HG03064 (cell line): Measurements from ENCODE around the gene RUFY2.
"Not testable (repeated sequence)": the region's sequence is repeated elsewhere in the genome, so short reads cannot be mapped to it uniquely, and the experiment has no call there.

Experiments used
- ATAC-seq: cut with Tn5 transposase; IDR thresholded peaks from one replicate; pipeline ENCODE4 v1.9.1; 2021; ENCODE audit warnings: low read depth; ENCODE audit not compliant: unreplicated experiment

Gene RUFY2

DNA sequence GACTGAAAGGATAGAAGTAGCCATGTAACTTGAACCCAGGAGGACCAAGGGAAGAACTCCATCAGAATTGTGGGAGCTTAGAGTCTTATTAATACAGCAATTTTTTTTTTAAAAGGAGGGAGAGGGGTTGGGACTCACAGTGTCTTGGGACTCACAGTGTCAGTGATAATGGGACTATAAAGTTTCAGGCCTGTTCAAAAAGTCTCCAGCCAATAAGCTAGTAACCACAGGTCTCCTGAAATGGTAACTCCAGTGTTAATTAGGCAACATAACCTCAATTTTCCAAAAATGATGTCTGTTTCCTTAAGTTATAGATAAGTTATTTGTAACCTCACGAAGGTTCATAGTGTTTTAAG lies 77.6 kb downstream of the RUFY2 start:
- ATAC-seq = no peak

- ATAC-seq = no peak
These were observed 78.9 kb downstream of the RUFY2 start for GRCh38 chr10:68327889-68328786.

- not testable (repeated sequence) for ATAC-seq
These were observed 82.7 kb downstream of the RUFY2 start for GRCh38 chr10:68324396-68324795.

DNA sequence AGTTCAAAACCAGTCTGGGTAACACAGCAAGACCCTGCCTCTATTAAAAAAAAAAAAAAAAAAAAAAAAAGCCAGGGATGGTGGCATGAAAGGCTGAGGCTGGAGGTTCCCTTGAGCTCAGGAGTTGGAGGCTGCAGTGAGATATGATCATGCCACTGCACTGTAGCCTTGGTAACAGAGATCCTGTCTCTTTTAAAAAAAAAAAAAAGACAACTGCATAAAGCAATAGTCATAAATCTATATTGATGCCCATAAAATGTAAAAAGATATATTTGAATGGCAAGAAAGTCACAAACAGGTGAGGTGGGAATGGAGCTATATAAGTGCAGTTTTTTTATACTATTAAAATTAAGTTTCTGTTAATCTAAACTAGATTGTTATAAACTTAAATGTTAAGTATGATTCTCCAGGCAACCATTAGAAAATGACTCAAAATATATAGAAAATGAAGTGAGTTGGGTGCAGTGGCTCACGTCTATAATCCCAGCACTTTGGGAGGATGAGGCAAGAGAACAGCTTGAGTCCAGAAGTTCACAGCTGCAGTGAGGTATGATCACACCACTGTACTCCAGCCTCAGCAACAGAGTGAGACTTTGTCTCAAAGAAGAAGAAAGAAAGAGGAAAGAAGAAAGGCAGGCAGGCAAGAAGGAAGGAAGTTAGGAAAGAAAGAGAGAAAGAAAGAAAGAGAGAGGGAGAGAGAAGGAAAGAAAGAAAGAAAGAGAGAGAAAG lies 88.6 kb downstream of the RUFY2 start:
- no peak for ATAC-seq

DNA sequence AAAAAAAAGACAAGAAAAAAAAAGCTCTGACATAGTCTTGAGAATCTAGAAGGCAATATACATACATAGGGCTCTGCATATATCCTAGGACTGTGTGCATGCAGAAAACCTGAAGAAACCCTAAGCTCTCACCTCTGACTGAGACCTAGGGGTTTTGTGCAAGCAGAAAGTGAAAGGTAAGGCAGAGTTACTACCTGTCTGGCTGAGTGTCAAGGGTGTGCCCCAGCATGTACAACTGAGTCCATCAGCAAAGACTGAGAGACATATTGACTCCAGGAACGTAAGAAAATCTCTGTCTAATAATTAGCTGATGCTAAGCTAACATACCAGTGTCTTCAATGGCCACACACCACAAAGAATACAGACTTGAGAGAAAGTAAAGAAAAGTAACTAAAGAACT lies 91.5 kb downstream of the RUFY2 start:
- no peak for ATAC-seq

GRCh38 chr10:68314930-68315329 lies 92.1 kb downstream of the RUFY2 start:
- not testable (repeated sequence) for ATAC-seq

GRCh38 chr10:68310531-68310930 lies 96.5 kb downstream of the RUFY2 start:
- ATAC-seq = no peak

- ATAC-seq = no peak
These were observed 101.2 kb downstream of the RUFY2 start for GRCh38 chr10:68305854-68306253.

DNA sequence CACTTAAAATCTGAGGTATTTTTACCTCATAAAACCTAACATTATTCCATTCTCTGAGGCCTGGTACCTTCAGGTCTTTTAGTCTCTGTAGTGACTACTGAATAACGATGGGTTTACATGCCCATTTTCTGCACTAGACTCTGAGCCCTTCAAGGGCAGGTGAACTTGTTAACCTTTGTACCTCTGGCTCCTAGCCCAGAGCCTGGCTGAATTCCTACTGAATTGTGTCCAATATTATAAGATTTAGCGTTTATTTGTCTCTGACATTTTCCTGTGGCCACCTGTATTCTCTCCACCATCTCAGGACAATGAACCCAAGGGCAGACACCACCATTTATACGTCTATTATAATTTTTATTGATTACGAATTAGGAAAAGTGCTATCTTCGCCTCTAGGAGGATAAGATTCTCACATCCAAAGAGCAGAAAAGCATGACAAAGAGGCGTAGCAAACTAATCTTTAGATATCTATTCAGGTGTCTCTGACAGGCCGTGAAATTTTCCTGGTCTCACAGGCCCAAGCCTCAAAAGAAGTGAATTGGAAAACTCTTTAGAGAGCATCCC lies 103.1 kb downstream of the RUFY2 start:
- ATAC-seq = no peak

GRCh38 chr10:68302871-68303270 lies 104.2 kb downstream of the RUFY2 start:
- ATAC-seq = no peak

DNA sequence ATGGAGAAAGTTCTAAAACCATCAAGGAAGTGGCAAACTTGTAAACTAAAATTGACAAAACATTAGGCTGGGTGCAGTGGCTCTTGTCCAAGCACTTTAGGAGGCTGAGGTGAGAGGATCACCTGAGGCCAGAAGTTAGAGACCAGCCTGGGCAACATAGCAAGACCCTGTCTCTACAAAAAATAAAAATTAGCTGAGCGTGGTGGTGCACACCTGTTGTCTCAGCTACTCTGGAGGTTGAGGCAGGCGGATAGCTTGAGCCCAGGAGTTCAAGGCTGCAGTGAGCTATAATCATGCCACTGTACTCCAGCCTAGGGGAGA lies 104.6 kb downstream of the RUFY2 start:
- ATAC-seq = peak; percentile 28

- peak; percentile 72 for ATAC-seq
These were observed 105.1 kb downstream of the RUFY2 start for GRCh38 chr10:68301790-68302502.

DNA sequence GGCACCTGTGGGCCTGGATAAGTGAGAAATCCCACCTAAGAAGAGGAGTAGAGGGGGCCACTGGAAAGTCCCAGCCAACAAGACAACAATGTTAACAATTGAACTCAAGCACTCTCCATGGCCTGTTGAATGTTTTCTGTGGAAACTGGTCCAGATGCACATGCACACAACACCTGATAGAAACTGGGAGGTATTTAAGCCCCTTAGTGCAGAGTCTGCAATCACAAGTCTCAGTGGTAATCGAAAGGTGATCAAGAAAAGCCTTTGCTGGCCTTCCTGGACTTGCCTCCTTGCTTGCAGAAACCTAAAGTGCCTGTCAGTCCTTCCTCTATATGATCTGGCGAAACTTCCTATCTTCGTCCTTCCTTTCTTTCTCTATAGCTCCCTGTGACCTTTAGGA lies 105.8 kb downstream of the RUFY2 start:
- no peak for ATAC-seq

DNA sequence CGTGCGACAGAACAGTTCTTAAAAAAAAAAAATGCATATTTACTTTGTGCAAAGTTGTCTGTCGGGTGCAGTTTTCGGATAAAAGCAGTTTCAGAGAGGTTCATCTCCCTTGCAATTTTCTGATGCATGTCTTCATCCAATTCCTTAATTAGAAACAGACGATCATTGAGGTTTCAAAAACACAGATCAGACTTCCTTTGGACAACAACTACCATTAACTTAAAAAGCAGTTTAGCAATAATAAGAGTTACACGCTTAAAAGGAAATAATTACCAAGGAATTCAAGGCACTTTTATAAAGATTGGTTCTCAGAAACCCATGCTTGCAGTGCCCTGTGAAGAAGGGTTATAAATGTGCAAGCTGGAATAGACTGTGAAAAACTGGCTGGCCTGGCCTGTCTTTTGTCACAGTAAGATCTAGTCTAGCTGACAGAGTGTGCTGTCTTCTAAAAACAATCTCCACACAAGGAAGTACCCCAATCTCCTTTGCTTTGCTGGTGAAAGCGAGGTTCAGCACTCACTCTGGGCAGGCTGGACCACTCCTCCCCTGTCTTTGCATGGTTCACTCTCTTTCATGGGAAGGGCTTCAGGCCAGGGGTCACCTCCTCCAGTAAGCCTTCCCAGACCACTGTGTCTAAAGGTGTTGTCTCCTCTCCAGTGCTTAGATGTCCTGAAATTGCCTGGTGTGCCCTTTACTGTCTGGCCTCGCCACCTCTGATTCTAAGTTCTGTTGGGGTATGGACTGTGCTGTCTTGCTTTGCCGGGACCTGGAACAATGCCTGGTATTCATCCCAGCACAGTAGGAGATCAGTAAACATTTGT lies 110.0 kb downstream of the RUFY2 start:
- no peak for ATAC-seq
